Kidney epithelial cell (primary cell): ENCODE results near the gene ARHGAP6. TPM values are rescaled to one million over a fixed set of nuclear protein-coding genes. Genes with fewer than 3 reads are reported as not detected.

ENCODE experiments used
- DNase-seq: peaks from one replicate; pipeline ENCODE4 v3.0.0-alpha.2; 2010; ENCODE audit warnings: low read depth
- H3K27me3 ChIP-seq: 2 replicates; pipeline ENCODE4 v1.6.0; 2011; ENCODE audit warnings: low read length; ENCODE audit not compliant: control insufficient read depth, insufficient read depth
- H3K36me3 ChIP-seq: 2 replicates; pipeline ENCODE4 v1.5.1; 2011; ENCODE audit warnings: low read length; ENCODE audit not compliant: control insufficient read depth, insufficient read depth
- H3K4me3 ChIP-seq: 2 replicates; pipeline ENCODE4 v1.5.1; 2011; ENCODE audit warnings: low read depth, mild to moderate bottlenecking, control low read depth, low read length
- total RNA-seq: library from RNA; depleted of rRNA; stranded (reverse); fragments of >200 nt; gene quantifications from 2 replicates; pipeline ENCODE4 v1.2.3, GENCODE V29; 2015
- TF ChIP-seq, protein P1 (sequence below): IDR thresholded peaks from 2 replicates; pipeline ENCODE4 v1.5.1; 2011; ENCODE audit warnings: mild to moderate bottlenecking, moderate library complexity, low read length, control low read depth, inconsistent platforms; ENCODE audit not compliant: insufficient read depth, poor library complexity, severe bottlenecking

The ARHGAP6 gene
- total RNA-seq, 1 donor from 2014 or later, result 1.7 TPM

- no peak for DNase-seq
- no peaks in the 10 kb centered on the region for H3K27me3 ChIP-seq
- no peak overlapping the region for H3K4me3 ChIP-seq
- TF ChIP-seq, protein P1, sequence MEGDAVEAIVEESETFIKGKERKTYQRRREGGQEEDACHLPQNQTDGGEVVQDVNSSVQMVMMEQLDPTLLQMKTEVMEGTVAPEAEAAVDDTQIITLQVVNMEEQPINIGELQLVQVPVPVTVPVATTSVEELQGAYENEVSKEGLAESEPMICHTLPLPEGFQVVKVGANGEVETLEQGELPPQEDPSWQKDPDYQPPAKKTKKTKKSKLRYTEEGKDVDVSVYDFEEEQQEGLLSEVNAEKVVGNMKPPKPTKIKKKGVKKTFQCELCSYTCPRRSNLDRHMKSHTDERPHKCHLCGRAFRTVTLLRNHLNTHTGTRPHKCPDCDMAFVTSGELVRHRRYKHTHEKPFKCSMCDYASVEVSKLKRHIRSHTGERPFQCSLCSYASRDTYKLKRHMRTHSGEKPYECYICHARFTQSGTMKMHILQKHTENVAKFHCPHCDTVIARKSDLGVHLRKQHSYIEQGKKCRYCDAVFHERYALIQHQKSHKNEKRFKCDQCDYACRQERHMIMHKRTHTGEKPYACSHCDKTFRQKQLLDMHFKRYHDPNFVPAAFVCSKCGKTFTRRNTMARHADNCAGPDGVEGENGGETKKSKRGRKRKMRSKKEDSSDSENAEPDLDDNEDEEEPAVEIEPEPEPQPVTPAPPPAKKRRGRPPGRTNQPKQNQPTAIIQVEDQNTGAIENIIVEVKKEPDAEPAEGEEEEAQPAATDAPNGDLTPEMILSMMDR, result no peak
- no peaks in the 10 kb centered on the region for H3K36me3 ChIP-seq
Measured at GRCh38 chrX:11215191-11215921, 450.4 kb downstream of the ARHGAP6 start.

GRCh38 chrX:11214346-11215190 lies 451.2 kb downstream of the ARHGAP6 start:
- H3K27me3 ChIP-seq, result no peaks in the 10 kb centered on the region
- TF ChIP-seq, protein P1, result no peak
- DNase-seq, result no peak
- no peak overlapping the region for H3K4me3 ChIP-seq
- H3K36me3 ChIP-seq, result no peaks in the 10 kb centered on the region

- TF ChIP-seq, protein P1, result no peak
- Histone ChIP-seq H3K36me3 (no peaks in the 10 kb centered on the region), H3K4me3 (no peak overlapping the region), H3K27me3 (no peaks in the 10 kb centered on the region)
- no peak for DNase-seq
Measured at GRCh38 chrX:11212741-11213140, 453.0 kb downstream of the ARHGAP6 start.

DNA sequence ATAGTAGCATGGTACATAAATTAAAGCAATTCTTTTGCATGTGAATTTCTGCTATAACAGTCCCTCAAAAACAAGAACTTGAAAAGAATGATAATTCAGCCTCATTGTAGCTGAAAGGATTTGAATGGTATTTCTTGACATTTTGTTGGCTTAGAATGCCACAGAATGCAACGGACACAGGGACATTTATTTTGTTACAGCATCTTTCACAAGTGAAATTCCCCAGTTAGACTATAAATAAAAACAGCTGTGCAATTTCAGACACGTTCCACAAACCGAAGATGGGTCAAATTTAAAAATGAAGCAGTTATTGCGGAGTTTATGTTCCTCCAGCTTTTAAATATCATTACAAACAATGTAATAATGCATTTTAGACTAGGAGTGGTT lies 455.3 kb downstream of the ARHGAP6 start:
- TF ChIP-seq, protein P1, result no peak
- H3K36me3 ChIP-seq, result no peaks in the 10 kb centered on the region
- no peak for DNase-seq
- no peak overlapping the region for H3K4me3 ChIP-seq
- no peaks in the 10 kb centered on the region for H3K27me3 ChIP-seq

DNA sequence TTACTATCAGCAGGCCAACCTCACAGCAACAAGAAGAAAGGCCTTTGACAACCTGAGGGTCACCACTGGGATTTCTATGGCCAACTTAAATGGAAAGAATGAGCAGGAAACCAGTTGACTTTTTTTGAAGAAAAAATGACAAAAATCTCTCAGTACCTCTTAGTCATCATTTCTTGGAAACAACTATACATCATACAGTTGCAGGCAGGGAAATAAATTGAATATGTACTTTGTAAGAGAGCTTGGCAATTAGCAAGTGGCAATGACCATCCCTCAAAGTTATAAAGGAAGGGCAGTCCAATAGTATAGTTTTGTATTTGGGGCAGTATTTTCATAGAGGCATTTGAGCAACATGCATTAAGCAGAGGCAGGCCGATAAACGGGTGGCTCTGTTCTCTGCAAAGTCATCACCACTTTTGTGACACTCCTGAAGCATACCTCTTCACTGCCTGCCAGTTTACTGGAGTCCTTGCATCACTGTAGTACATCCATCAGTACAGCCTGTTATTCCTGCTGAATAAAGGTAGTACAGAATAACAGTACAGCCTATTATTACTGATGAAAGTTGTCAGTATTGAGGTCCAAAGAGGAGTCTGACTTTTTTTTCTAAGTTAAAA lies 455.8 kb downstream of the ARHGAP6 start:
- Histone ChIP-seq H3K27me3 (no peaks in the 10 kb centered on the region), H3K36me3 (no peaks in the 10 kb centered on the region), H3K4me3 (no peak overlapping the region)
- no peak for DNase-seq
- TF ChIP-seq, protein P1, result no peak
